ENCODE measurements around the gene ABCA7.

ABCA7 gene

DNA sequence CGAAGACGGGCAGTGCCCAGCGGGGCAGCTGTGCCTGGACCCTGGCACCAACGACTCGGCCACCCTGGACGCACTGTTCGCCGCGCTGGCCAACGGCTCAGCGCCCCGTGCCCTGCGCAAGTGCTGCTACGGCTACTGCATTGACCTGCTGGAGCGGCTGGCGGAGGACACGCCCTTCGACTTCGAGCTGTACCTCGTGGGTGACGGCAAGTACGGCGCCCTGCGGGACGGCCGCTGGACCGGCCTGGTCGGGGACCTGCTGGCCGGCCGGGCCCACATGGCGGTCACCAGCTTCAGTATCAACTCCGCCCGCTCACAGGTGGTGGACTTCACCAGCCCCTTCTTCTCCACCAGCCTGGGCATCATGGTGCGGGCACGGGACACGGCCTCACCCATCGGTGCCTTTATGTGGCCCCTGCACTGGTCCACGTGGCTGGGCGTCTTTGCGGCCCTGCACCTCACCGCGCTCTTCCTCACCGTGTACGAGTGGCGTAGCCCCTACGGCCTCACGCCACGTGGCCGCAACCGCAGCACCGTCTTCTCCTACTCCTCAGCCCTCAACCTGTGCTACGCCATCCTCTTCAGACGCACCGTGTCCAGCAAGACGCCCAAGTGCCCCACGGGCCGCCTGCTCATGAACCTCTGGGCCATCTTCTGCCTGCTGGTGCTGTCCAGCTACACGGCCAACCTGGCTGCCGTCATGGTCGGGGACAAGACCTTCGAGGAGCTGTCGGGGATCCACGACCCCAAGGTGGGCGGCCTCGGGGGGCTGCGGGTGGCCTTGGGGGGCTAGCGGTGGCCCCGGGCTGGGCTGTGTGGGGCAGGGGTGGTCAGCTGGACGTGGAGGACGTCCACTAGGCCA, 34.9 kb upstream of the ABCA7 start:
- no peak for DNase-seq

DNA sequence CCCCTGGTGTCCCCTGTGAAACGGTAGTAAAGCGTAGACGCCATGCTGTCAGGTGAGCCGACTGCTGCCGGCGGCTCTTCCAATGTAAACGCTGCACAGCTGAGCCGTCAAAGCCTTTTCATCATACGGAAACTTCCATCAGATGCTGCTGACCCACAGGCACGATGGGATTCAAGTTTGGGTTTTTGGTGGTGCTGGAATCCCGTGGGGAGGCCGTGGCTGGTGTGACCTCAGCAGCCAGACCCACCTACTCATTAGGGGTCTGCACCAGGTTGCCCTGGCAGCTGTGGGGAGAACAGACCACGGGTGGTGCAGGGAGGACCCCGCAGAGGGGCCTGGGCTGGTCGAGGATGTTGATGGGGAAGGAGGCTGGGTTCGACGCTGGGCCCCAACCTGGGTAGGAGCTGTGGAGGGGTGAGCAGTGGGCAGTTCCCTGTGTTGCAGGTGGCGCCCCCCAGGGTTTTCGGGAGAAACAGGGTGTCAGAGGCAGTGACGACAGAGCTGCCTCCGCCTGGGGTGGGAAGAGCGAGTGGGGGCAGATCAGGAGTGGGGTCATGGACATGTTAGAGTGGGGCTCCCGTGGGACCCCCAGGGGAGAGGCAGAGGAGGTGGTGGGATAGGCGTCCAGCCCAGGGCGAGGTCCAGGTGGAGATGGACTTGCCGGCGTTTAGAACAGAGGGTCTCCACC, 33.1 kb upstream of the ABCA7 start:
- no peak for DNase-seq

DNA sequence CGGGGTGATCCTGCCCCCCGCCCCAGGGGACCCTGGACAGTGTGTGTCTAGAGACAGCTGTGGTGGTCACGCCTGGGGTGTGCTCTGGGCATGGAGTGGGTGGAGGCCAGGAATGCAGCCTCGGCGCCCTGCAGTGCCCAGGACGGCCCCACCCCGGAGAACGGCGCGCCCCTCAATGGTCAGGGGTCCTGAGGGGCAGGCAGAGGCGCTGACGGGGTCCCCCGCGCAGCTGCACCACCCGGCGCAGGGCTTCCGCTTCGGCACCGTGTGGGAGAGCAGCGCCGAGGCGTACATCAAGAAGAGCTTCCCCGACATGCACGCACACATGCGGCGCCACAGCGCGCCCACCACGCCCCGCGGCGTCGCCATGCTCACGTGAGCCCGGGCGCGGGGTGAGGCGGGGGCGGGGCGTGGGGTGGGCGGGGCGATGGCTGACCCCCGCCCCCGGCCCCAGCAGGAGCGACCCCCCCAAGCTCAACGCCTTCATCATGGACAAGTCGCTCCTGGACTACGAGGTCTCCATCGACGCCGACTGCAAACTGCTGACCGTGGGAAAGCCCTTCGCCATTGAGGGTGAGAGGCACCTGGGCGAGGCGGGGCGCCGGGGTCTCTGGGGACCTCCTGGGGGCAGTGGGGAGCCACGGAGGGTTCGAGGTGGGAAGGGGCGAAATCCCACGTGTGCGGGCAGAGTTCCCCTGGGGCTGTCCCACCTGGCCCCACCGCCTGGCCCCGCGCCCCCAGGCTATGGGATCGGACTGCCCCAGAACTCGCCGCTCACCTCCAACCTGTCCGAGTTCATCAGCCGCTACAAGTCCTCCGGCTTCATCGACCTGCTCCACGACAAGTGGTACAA, 32.3 kb upstream of the ABCA7 start:
- DNase-seq, result no peak

DNA sequence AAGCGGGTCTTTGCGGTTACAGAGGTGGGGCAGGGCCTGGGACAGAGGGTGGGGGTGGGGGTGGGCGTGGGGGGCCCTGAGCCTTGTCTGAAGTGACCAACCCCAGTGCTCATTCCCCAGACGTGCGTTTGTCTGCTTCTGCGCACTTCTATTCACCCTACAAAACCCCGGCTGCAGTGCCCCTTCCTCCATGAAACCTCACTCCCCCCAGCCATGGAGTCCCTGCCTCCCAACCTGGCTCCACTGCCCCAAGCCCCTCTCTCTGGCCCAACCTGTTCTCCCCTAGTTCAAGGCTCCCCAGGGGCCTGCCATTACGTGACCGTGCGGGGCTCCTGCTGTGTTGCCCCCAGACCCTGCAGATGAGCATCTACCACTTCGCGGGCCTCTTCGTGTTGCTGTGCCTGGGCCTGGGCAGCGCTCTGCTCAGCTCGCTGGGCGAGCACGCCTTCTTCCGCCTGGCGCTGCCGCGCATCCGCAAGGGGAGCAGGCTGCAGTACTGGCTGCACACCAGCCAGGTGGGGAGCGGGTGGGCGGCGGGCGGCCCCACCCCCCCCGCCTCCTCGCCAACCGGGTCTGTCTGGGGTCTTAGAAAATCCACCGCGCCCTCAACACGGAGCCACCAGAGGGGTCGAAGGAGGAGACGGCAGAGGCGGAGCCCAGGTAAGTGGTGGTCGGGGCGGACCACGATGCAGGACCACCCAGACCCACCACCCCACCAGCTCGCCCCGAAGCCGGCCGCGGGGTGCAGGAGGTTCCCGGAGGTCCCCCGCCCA, 31.5 kb upstream of the ABCA7 start:
- no peak for DNase-seq

DNA sequence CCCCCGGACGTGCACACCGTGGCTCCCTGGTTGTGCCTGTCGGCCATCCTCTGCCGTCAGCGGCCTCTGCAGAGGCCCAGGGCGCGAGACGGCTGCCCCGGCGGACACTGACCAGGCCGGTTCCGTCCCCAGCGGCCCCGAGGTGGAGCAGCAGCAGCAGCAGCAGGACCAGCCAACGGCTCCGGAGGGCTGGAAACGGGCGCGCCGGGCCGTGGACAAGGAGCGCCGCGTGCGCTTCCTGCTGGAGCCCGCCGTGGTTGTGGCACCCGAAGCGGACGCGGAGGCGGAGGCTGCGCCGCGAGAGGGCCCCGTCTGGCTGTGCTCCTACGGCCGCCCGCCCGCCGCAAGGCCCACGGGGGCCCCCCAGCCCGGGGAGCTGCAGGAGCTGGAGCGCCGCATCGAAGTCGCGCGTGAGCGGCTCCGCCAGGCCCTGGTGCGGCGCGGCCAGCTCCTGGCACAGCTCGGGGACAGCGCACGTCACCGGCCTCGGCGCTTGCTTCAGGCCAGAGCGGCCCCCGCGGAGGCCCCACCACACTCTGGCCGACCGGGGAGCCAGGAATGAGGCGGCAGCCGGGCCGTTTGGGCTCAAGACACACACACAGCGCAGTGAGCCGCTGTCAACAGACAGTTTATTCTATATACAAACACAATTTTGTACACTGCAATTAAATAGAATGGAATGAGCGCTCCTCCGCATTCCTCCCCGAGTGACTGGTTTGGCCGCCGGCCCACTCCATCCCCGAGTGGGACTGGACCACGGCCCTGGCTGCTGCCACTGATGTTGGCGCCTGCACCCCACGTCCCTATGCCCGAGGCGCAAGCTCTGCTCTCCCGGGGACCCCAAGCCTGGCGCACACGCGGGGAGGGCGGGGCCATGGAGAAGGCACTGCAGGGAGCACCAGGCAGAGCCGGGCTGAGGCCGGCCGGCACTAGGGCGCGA, 30.6 kb upstream of the ABCA7 start:
- no peak for DNase-seq

GRCh38 chr19:1009981-1010538, 29.8 kb upstream of the ABCA7 start:
- DNase-seq, result no peak

GRCh38 chr19:1010586-1011510, 29.1 kb upstream of the ABCA7 start:
- DNase-seq, result no peak

GRCh38 chr19:1011831-1012333, 28.0 kb upstream of the ABCA7 start:
- no peak for DNase-seq

DNA sequence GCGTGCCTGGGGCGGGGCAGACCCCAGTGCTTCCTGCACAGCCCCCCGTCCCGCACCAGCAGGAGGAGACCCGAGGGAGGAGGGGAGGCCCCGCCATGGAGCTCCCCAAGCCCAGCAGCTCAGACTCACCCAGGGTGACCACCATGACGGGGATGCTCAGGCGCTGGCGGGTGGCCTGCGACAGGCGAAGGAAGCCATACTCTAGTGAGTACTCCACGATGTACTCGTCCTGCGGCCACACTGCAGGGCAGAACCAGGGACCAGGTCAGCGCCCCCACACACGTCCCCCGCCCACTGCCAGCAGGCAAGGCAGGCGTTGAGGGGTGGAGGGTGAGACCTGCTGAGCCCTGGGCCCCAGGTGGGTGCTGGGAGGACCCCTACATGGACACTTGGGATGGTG, 27.6 kb upstream of the ABCA7 start:
- DNase-seq, result no peak

GRCh38 chr19:1013218-1013617, 26.7 kb upstream of the ABCA7 start:
- DNase-seq, result no peak

DNA sequence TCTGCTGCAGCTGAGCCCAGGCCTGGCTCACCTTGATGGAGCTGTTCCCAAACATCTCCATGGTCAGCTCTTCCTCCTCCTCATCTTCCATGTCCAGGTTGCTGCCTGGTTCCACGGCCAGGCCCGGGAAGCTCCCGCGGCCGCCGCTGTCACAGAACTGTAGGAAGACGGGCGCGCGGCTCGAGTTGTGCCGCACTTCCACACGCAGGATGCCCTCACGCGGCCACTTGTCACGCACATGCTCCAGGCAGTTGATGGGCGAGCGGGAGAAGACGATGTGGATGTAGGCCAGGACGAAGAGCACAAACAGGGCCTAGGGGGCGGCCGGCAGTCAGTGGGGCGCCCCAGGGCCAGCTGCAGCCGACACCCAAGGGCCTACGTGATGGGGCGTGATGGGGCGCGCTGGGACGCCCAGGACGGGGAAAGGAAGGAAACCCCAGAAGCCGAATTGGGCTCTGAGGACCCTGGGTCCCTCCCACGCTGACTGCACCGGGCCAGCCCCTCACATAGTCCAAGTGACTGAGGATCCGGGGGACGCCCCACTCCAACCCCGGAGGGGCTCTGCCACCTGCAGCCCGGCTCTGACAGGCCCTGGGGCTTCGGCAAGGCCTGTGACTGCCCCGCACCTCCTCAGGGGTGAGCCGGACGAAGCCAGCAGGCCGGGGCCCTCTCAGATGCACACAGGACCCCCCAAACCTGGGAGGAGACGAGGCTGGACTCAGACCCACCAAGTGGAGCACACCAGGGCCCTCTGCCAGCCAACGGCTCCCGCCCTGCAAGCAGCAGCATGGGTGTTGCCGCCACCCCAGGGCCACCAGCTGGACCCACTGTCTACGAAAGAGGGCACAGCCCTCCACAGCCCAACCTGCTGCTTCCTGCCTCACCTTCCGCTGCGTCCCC, 25.5 kb upstream of the ABCA7 start:
- no peak for DNase-seq

DNA sequence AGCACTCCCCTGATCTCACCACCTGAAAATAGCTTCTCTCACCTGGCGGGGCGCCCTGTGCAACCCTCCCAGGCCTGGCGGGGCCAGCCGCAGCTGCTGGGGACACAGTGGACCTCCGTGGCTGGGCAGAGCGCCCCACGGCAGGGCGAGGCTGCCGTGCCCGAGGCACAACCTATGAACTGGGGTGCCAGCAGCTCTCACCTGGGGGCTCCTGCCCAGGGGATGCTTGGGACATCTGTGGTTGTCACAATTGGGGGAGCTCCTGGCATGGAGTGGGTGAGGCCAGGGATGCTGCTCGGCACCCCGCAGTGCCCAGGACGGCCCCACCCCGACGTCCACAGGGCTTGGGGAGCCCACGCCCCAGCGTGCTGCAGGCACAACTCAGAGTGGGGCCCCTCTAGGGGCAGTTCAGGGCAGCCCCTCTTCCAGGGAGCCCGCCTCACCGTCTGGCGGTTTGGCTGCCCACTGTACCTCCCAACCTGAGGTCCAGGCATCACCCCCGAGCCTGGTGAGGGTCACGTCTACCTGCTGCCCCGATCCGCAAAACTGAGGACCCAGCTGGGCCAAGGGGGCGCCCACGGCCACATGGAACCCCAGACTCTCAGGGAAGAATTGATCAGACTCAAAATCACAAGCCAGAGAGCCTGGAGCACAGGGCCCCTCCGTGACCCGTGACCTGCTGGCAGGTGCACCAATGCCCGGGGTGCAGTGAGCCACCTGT, 24.7 kb upstream of the ABCA7 start:
- no peak for DNase-seq

DNA sequence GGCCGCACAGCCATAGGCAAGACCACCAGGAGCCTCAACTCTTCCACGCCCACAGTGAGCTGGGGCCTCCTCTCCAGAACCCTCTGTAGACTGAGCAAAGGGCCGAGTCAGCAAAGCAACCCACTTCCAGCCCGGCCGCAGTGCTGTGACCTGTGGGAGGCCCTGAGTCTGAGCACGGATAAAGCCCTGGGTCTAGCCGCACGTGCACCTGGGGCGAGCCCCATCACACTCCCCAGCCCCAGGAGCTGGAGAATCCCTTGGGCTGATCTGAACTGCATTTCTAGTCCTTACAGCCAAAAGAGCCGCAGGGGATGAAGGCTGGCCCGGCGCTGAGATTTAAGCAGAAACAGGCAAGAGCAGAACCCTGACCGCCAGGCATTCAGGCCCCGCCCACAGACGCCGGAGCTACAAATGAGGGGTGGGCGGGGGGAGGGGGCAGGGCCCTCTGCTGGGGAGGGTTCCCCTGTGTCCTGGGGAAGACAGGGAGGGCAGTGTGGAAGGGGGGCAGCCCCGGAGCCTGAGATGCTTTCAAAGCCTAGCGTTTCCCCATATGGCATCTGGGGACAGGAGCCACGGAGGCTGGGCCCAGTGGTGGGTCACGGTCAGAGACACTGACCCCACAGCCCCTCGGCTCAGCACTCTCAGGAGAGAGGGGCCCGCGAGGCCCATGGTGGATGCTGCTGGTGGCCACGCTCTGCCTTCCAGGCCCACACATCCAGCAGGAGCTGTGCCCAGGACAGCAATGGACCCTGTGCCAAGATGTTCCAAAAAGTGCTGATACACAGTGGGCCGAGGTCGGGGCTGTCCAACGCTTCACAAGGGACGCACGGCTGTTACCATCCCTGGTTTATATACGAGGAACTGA, 23.9 kb upstream of the ABCA7 start:
- no peak for DNase-seq

- DNase-seq, result peak; percentile 91
These were observed 23.2 kb upstream of the ABCA7 start for GRCh38 chr19:1016647-1017114.

DNA sequence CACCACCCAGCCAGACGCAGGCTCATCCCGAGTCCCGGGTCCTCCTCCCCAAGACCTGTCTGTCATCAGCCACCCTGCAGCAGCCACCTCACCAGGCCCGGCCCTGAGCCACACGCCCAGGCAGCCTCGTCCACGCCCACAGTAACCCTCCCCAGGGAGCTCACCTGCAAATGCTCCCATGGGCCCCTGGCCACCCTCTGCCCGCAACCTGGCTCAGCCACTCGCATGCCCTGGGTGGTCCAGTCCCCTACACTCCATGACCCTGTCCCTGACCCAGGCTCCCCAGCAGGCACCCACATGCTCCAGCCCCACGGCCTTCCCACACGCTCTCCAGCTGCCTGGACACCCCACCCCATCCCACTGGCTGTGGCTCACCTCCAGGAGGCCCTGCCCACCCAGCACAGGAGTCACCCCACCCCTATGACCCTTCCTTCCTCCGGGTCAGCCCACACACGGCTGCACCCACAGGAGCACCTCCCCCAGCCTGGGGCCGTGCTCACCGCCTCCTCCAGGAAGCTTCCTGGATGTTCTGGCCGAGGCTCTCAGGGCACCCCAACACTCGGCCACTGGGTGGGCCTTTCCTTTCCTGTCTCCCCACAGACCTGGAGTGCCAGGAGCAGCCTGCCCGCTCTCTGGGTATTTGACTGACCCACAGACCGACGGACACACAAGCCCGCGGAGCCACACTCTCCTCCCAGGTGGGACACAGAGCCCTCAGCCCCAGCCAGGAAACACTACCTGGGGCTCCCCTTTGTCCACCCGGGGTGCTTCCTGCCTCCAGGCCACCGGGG, 22.6 kb upstream of the ABCA7 start:
- no peak for DNase-seq

DNA sequence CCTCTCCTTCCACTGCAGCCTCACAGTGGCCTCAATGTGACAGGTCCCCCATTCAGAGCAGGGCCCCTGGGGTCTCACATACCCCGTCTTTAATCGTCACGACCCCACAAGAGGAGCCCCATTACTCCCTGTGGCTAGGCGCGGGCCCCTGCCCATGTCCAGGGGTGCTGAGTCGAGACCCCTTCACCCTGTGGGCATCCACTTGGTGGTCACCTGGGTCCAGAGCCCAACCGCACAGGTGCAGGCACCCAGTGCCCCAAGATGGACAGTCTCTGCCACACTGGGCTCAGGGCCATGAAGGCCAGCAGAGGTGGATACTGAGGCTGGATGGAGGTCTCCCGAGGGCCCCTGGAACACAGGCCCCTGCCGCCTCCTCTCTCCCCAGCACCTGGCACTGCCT, 22.0 kb upstream of the ABCA7 start:
- no peak for DNase-seq

All from islet precursor cell (in vitro differentiated cells).